HFF-Myc (cell line): ENCODE measurements around the gene NCCRP1.

Source experiments
- DNase-seq: peaks from one replicate; pipeline ENCODE4 v3.0.0-alpha.2; 2011; ENCODE audit warnings: low read depth; ENCODE audit errors: extremely low read depth
- H3K4me3 ChIP-seq: replicated peaks from 2 replicates; pipeline ENCODE4 v1.5.1; 2011; ENCODE audit warnings: low read depth, mild to moderate bottlenecking, control low read depth, low read length
- CTCF ChIP-seq: IDR thresholded peaks from 2 replicates; pipeline ENCODE4 v1.5.1; 2012; ENCODE audit warnings: mild to moderate bottlenecking, low read depth, low read length, control low read depth; ENCODE audit errors: missing control alignments

The NCCRP1 gene

GRCh38 chr19:39196860-39197562 is at the start of gene NCCRP1:
Gene NCCRP1 (plus strand): TSS chr19:39196964. CDS start chr19:39196983, 19 bp downstream.
- TF ChIP-seq CTCF = no peak
- no peak for DNase-seq
- no peak within 1 kb of the TSS for H3K4me3 ChIP-seq

- no peak for TF ChIP-seq CTCF
- no peak overlapping the region for H3K4me3 ChIP-seq
- DNase-seq = no peak
Measured at GRCh38 chr19:39147480-39147879, 49.3 kb upstream of the NCCRP1 start.

GRCh38 chr19:39148939-39149529 is 47.7 kb upstream of the NCCRP1 start:
- H3K4me3 ChIP-seq = no peak overlapping the region
- TF ChIP-seq CTCF = no peak
- no peak for DNase-seq

GRCh38 chr19:39150235-39150634 is 46.5 kb upstream of the NCCRP1 start:
- no peak for TF ChIP-seq CTCF
- H3K4me3 ChIP-seq = no peak overlapping the region
- DNase-seq = no peak

- H3K4me3 ChIP-seq = no peak overlapping the region
- DNase-seq = no peak
- TF ChIP-seq CTCF = no peak
Measured at GRCh38 chr19:39150807-39151600, 45.8 kb upstream of the NCCRP1 start.

GRCh38 chr19:39152066-39152465 is 44.7 kb upstream of the NCCRP1 start:
- no peak overlapping the region for H3K4me3 ChIP-seq
- no peak for DNase-seq
- TF ChIP-seq CTCF = no peak
